ENCODE measurements around the gene GLYR1. TPM values are rescaled to one million over a fixed set of nuclear protein-coding genes. Genes with fewer than 3 reads are reported as not detected.

The GLYR1 gene
- polyA plus RNA-seq, 2 of the 4 experiments (the other 2 are of a cell fraction) = 37.1 to 55.1 TPM

GRCh38 chr16:4886151-4886550, 39.1 kb upstream of the GLYR1 start:
- no peak for FAIRE-seq
- CTCF ChIA-PET = no interaction called here
- 95% methylated on average over 5 of the region's 5 CpGs for WGBS (ENCODE audit: missing lambda C conversion rate)

GRCh38 chr16:4884972-4885874, 38.1 kb upstream of the GLYR1 start:
- CTCF ChIA-PET = interaction anchor here (0.6 to 2.2 kb wide), 3 partner anchors 41 to 249 kb away, joined by 3 to 7 read pairs (median 4); no protein-coding TSS in a partner anchor

More at GRCh38 chr16:4886151-4886550, 39.1 kb upstream of the GLYR1 start:
- no peaks in the 10 kb centered on the region for H3K4me1 ChIP-seq
- H3K27ac ChIP-seq = no peak overlapping the region
- H3K9me3 ChIP-seq = no peaks in the 10 kb centered on the region
- no peak overlapping the region for H3K4me3 ChIP-seq
- TF ChIP-seq HOXB5 (CRISPR knock-in tag; IDR thresholded peaks at IDR 0.05) (no peak), EHMT2 (IDR thresholded peaks at IDR 0.05; ENCODE audit: low read depth) (no peak), ELK1 (IDR thresholded peaks at IDR 0.05; ENCODE audit: low read depth, low read length) (no peak), POLR2A (IDR thresholded peaks at IDR 0.05; ENCODE audit: low read length) (no peak), ZC3H11A (IDR thresholded peaks at IDR 0.05) (no peak), CHD4 (IDR thresholded peaks at IDR 0.05; ENCODE audit: borderline replicate concordance) (no peak), NPAS2 (CRISPR knock-in tag; IDR thresholded peaks at IDR 0.05; ENCODE audit: borderline replicate concordance) (no peak), CHD2 (IDR thresholded peaks at IDR 0.05; ENCODE audit: low read length, partially characterized antibody) (no peak), PBX3 (IDR thresholded peaks at IDR 0.05) (no peak), HOXB13 (CRISPR knock-in tag; IDR thresholded peaks at IDR 0.05; ENCODE audit: low read depth) (no peak), BHLHE40 (IDR thresholded peaks at IDR 0.05; ENCODE audit: low read depth, low read length) (no peak), CBX2 (IDR thresholded peaks at IDR 0.05; ENCODE audit: borderline replicate concordance, low read depth) (no peak), FOXS1 (CRISPR knock-in tag; IDR thresholded peaks at IDR 0.05) (no peak), MAFK (IDR thresholded peaks at IDR 0.05; ENCODE audit: partially characterized antibody) (no peak)
- ATAC-seq (no peak), DNase-seq (ENCODE audit: low read depth in 1 of 2, low spot score in 1 of 2) (no peak)
- POLR2A ChIA-PET = no interaction called here
- no peak overlapping the region for H3K4me2 ChIP-seq

More at GRCh38 chr16:4884972-4885874, 38.1 kb upstream of the GLYR1 start:
- Histone ChIP-seq H3K4me3 (no peak overlapping the region), H3K9me3 (no peaks in the 10 kb centered on the region), H3K4me1 (no peaks in the 10 kb centered on the region), H3K4me2 (no peak overlapping the region), H3K27ac (no peak overlapping the region)
- POLR2A ChIA-PET = no interaction called here
- FAIRE-seq = no peak
- 93% methylated on average over 45 of the region's 45 CpGs for WGBS (ENCODE audit: missing lambda C conversion rate)
- ATAC-seq = no peak
- TF ChIP-seq SREBF2 (IDR thresholded peaks at IDR 0.05) (no peak), POLR2A (IDR thresholded peaks at IDR 0.05; ENCODE audit: low read length) (no peak), BCL3 (IDR thresholded peaks at IDR 0.05) (no peak), POLR2AphosphoS2 (conservative IDR thresholded peaks at IDR 0.05; ENCODE audit: low read length) (no peak), RFX5 (IDR thresholded peaks at IDR 0.05) (no peak), RCOR1 (IDR thresholded peaks at IDR 0.05; ENCODE audit: low read depth, low read length) (no peak), RARB (CRISPR knock-in tag; IDR thresholded peaks at IDR 0.05) (no peak), USF2 (IDR thresholded peaks at IDR 0.05) (no peak), NFE2L2 (conservative IDR thresholded peaks at IDR 0.05; ENCODE audit: low read length) (no peak), E2F6 (IDR thresholded peaks at IDR 0.05; ENCODE audit: borderline replicate concordance, low read depth) (no peak)
- no peak for DNase-seq (ENCODE audit: low read depth in 1 of 2, low spot score in 1 of 2)

Measured in A549 (cell line).